Ovary (tissue), 3 donors: ENCODE results near the gene UBFD1.

ENCODE experiments used
- POLR2A ChIP-seq: fragments of 450-650 bp; IDR thresholded peaks from one replicate; pipeline ENCODE4 v1.6.1; 2017; ENCODE audit warnings: antibody characterized with exemption, mild to moderate bottlenecking, moderate library complexity
- TF ChIP-seq, protein P1 (sequence below), 3 donors: fragments of 450-650 bp in 2 of 3; fragments of 200-600 bp in 1 of 3; IDR thresholded peaks; one replicate each; pipeline versions ENCODE4 v1.5.1 to v1.8.0; 2016 to 2022; ENCODE audit warnings: antibody characterized with exemption in 3 of 3, mild to moderate bottlenecking in 1 of 3
- donor health status: DM: no; HTN: no; CAD: no.

DNA sequence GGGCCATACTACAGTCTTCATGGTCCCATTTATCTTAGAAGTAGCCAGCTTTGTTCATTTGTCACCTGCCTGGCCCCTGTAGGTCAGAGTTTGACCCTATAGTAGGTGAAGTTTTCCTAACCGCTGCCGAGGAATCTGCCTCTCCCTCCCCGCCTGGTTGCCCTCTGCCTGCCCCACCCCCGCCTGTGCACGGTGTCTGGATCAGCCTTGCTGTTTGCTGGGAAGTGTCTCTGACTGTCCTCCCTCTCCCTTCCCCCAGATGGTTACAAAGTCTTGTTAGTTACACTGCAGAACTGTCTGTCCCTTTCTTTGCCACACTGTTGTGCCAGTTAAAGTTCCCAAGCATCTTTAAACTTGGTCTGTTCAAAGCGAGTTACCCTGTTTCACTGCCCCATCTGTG lies 5.7 kb downstream of the UBFD1 start:
- TF ChIP-seq, protein P1, sequence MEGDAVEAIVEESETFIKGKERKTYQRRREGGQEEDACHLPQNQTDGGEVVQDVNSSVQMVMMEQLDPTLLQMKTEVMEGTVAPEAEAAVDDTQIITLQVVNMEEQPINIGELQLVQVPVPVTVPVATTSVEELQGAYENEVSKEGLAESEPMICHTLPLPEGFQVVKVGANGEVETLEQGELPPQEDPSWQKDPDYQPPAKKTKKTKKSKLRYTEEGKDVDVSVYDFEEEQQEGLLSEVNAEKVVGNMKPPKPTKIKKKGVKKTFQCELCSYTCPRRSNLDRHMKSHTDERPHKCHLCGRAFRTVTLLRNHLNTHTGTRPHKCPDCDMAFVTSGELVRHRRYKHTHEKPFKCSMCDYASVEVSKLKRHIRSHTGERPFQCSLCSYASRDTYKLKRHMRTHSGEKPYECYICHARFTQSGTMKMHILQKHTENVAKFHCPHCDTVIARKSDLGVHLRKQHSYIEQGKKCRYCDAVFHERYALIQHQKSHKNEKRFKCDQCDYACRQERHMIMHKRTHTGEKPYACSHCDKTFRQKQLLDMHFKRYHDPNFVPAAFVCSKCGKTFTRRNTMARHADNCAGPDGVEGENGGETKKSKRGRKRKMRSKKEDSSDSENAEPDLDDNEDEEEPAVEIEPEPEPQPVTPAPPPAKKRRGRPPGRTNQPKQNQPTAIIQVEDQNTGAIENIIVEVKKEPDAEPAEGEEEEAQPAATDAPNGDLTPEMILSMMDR (IDR thresholded peaks at IDR 0.05): no peak
- no peak for TF ChIP-seq POLR2A
